HG03103 (cell line): Measurements from ENCODE around the gene ATP8A1.

ENCODE experiments used
- ATAC-seq: cut with Tn5 transposase; IDR thresholded peaks from one replicate; pipeline ENCODE4 v1.9.1; 2021; ENCODE audit warnings: low read depth; ENCODE audit not compliant: unreplicated experiment

The ATP8A1 gene

DNA sequence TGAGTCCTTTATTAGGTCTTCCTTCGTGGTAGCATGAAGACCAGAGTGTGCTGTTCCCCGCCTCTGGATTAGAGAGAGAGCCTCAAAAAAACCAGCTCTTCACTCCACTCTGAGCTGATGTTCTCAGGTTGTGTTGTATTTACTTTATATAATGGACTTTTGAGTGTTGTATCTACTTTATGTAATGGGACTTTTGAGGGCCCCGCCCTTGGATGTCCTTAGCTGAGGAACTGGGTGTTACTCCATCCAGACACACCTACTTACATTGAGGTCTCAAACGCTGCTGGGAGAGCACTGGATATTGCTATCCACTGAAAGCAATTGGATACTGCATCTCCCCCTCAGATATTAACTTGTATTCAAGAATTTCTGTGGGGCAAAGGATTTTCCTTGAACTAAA lies 28.2 kb downstream of the ATP8A1 start:
- no peak for ATAC-seq

DNA sequence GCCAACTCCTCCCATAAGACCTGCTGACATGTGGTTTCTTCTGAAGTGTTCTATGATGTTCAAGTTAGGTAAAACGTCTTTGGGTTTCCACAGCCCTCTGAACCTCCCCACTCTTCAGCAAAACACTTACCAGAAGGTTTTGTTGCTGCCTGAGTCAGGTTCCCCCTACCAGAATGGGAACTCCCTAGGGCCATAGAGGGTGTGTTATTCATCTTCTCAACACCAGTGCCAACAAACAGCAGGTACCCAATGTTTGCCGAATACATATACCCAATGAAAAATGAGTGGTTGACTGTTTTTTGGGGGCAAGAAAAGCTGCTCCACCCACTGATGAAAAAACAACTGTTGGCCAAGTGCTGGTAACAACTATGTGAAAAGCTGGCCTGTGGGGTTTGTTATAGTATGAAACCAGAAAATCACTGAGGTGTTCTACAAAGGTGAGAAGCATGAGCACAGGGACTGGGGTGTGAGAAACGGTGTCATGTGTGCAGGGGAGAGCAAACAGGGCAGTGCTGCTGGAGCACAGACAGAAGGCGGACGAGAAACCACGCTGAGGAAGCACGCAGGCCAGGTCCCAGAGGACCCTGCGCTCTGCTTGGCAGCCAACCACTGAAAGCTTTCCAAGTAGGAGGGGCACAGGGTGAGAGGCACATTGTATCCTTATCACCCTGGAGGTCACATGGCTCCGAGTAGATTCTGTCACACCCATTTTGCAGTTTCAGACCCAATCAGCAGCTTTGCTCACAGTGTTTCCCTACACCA lies 28.8 kb downstream of the ATP8A1 start:
- peak; percentile 90 for ATAC-seq

DNA sequence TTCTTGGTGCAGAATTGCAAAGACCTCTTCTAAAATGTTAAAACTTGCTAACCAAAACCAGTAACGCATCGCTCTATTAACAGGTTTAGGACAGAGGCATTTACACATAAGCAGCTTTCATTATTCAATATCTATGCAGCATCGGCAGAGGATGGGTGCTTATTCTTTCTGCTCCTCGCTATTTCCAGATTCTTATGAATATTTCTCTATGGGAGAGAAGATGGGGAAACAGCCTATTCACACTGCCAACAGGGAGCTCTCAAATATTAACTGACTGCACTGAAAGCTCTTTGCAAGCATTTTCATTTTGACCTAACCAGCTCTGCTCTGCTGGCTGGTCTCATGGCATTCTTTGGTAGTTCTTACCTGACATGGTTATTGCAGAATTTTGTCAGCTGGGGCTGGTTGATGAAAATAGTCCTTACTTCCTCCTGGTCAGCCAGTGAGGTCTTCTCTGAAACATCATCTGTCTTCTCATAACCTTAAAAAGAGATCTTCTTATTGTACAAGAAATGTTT lies 30.2 kb downstream of the ATP8A1 start:
- ATAC-seq = no peak

DNA sequence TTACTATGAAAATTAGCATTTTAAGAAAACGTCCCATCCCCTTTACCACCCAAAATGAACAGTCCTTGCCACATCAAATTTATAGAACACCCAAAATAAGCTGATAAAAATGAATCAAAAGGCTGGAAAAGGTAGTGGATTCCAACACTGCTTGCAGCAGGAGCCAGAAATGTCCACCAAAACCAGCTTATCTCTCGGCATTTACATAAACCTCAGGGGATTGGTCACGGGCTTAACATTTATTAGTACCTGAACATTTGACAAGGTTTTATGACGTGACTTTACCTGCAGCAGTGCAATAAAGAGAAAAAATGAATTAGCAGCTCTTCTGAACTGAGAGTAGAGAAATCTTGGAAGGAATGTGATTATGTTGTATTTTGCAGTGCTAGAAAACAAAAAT lies 31.6 kb downstream of the ATP8A1 start:
- no peak for ATAC-seq

DNA sequence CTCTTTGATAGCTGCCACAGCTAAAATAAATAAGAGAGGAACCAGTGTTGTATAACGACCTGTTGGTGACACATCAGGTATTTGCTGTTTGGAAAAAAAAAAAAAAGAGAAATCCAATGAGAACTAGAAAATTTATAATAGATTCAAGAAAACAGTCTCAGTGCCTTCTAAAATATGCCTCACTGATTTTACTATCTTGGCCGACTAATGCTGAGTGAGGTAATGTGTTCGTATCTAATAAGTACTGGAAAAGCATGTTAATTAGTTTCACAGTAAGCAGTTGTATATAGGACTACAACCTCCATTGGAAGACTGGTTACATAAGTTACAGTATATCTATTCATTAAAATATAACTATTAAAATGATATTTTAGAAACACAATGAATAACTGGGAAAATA lies 32.4 kb downstream of the ATP8A1 start:
- no peak for ATAC-seq

DNA sequence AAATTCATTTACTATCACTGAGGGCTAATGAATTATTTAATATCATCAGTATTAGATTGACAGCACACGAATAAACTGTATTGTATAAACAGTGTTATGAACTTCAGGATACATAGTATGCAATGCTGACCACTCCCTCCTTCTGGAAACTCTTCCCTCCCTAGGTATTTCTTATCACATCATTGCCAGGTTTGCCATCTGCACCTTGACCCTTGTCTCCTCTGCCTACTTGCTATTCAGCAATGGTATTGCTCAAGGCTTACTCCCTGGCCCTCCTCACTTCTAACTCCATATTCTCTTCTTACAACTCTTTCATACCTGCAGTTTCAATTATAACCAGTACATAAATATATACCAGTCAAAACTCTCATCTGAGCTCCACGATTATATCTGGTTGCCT lies 38.9 kb downstream of the ATP8A1 start:
- ATAC-seq = no peak

DNA sequence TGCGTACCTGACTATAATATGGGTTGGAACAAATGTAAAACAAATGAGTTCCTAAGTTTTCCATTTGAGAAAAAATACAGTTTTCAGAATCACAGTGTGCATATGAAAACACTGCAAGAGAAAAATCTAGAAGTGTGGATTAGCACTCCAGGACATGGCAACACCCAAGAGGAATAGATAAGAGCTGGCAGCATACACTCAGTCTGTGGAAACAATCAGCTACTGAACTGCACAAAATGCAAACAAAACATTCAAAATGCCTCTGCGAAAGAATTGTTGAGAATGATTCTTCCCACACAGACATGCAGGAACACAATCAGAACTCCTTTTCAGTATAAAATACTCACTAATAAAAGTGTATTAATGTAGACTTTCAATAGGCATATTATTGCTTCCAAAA lies 39.9 kb downstream of the ATP8A1 start:
- ATAC-seq = no peak

DNA sequence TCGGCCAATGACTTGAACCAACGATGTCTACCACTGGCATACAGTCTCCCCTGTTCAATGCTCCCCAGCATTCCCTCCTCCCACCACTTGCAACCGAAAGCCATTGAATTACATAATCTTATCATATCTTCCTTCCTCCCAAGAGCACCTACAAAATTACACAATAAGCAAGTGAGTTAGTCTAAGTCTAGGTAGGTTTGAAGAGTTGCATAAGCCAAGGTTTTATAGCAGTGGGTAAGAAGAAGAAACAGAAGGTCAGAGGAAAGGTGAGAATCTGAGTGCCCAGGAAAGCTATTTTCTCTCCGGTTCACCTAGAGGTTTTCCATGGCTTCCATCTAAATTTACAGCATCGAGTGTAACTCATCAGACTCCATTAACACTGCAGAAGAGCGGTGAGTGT lies 40.3 kb downstream of the ATP8A1 start:
- ATAC-seq = no peak

DNA sequence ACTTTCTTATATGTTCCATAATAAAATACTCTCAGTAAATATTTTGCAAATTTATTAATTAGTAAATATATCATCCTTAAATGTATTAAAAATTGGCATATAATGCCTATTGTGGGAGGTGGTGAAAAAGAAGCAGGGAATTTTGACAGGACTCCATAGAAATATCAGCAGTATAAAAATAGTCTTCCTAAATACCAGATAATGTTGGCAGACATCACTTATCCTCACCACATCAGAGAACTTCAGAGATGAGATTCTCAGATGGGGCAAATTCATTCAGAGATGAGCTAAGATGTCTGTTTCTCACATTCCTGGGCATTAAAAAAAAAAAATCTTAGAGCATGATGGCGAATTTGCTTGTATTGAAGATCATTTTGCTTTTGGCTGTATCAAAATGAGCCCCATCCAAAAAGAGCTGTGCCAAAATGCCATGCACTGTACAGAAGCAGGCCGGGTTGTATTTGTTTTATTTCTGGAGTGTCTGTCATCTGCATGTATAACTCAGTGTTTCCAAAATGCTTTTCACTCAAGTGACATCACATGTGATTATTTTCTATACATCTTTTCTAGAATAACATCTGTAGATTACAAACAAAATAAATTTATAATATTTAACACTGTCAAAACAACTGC lies 41.7 kb downstream of the ATP8A1 start:
- no peak for ATAC-seq

DNA sequence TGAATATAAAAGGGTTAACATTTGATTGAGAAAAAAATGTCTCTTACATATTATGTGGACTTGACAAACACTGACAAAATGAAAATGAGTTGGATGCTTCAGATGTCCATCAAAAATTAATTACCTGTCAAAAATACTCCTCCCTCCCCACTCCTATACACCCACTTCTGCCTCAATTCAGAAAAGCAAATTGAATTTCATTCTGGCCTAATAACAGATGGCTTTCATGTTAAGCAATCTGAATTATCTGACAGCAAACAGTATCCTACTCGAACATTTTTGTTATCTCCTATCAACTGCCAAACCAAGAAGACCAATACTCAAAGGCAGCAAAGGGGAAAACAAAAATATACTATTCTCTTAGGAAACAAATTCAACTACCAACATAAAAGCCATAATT lies 44.0 kb downstream of the ATP8A1 start:
- no peak for ATAC-seq

DNA sequence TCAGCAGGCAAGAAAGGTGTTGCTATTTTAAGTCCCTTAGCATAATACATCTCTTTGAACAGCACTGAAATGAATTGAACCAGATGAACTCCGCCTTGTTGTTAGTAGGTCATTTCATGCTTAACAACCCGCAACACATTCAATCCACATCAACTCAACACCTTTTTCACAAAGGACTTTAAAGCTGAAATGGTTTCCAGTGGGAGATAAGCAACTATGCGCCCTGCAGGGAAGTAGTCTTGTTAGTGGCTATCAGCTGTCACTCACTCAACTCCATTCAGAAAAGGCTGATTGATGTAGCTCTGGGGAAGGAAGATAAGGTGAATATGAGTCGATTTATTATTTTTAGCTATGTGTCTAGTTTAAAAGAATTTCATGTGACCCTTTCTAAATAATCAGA lies 46.0 kb downstream of the ATP8A1 start:
- ATAC-seq = no peak

DNA sequence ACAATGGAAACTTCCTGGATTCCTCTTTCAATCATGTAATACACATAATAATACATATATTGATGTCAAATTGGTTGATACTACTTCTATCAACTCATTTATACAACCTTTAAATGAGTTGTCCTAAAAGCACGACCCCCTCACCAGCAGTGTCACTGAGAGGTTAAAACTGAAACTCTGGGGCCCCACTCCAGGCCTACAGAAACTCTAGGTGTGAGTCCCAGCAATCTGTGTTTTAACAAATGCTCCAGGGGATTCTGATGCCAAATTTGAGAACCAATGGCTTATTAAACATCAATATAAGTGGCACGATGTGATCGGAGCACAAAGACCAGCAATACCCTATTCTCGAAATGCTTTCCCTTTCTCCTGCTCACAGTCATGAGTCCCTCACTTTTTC lies 47.9 kb downstream of the ATP8A1 start:
- no peak for ATAC-seq

DNA sequence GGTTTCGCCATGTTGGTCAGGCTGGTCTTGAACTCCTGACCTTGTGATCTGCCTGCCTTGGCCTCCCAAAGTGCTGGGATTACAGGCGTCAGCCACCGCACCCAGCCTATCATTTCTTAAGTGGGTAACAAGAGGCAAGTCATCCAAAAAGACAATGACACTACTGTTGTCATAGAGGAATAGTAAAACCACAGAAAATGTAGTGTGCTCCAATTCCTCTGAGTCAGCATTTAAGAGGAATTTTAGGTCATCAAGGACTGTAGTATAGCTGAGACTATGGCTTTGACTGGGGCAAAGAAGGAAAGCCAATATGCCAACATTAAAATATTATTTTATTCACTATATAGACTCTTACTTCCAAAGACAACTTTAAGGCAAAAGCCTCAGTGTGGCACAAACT lies 48.4 kb downstream of the ATP8A1 start:
- ATAC-seq = no peak

DNA sequence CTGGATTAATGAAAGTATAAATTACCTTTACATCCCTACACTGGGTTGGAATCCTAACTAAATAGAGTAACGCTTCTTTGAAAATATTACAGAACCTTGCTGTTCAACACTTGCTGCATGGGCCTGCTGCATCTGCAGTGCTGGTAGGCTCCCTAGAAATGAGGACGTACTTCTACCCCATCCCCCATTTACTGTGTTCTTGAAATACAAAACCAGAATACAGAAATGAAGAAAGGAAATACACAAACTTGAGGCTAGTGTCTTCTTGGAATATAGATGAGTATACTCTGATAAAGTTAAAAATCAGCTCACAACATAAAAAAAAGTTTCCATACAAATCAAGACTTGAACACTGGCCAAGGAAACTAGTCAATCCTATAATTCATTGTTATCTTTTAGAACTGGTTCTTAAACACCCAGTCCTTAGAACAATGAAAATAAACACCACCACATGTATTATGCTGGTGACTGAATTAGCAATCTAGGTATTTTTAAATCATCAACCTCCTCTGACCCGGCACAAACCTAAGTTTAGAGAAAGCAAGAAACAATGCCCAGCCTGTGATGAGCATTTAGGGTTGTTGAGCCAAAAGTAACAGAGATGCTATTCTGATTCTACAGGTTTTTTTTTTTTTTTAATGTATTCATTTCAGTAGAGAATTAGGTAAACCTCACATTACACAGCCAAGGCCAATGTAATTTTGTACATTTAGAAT lies 49.7 kb downstream of the ATP8A1 start:
- no peak for ATAC-seq

DNA sequence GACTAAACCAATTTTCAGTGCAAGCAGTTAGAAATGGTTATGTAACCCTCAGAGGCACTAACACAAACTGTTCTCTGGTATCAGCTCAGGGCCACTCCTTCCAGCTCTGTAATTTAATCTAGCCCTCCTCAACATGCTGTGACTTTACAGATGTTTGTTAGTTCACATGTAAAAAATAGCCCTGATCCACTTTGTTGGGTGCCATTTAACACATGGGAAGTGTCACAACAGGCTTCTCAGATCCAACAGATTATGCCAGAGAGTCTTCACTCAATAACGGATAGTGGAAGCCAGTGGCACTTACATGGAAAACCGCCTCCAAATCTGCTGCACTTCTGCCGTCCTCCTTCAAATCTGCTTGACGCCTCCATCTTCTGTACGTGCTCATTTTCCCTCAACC lies 51.6 kb downstream of the ATP8A1 start:
- ATAC-seq = no peak

DNA sequence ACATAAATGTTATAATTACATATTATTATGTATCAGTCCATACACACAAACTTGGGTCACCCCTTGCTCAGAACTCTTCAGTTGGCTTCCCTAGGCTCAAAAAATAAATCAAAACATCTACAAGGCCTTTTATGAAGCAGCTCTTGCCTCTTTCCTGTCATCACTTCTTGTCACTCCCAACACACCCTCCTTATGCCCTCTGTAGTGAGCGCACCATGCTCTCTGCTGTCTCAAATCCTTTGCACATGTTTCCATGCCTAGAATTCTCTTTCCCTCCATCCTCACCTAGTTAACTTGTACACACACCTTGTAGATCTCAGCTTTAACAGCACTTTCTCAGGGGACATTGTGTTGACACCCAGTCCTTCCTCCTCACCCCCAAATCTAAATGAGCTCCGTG lies 53.0 kb downstream of the ATP8A1 start:
- ATAC-seq = no peak

DNA sequence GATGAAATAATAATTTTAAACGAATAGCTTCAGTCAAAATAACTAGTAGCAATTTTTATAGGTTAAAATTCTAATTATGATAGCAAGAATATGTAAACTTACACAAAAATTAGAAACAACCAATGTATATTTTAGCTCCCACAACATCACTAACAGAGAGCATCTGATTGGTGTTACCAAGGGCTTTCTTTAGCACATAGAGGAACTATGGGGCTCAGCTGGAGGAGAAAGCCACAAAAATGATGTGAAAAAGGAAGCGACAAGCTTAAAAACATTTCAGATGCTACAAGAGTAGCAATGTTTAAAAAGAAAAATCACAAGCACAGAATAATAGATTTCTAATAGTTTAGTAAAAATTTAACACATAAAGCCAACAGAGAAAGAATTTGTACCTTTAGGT lies 56.3 kb downstream of the ATP8A1 start:
- ATAC-seq = peak; percentile 55

DNA sequence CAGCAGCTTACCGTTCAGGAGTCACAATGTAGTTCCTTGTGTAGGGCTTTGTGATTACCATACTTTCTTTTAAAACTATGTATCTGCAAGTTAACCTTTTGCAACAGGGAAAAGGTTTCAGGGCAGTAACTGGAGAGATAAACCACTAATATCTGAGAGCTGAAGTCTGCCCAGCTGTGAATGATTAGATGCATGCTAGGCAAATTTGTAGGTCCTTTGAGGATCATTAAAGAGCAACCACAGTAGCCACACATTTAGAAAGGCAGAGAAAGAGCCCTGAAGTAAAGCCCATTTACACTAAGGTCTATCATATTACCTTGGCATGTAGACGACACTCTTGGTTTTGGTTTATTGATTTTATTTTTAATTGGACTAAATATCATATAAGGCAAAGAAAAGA lies 60.0 kb downstream of the ATP8A1 start:
- ATAC-seq = peak; percentile 55

DNA sequence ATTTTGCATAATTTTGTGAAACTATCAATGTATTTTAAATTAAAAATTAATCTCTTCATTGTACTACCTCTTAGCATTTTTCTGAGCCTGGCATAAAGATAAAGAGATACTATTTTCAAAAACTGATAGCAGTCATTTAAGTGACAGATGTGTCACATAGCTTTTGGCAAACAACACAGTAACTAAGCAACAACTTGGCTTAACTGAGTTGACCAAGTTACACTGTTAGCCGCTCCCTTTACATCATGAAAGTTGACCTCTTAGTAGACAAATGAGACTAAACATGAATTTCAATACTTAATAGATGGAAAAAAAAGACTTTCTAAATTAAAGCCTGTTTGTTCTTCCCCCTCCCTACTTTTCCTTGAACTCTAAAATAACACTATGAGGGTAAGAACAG lies 62.0 kb downstream of the ATP8A1 start:
- ATAC-seq = no peak

DNA sequence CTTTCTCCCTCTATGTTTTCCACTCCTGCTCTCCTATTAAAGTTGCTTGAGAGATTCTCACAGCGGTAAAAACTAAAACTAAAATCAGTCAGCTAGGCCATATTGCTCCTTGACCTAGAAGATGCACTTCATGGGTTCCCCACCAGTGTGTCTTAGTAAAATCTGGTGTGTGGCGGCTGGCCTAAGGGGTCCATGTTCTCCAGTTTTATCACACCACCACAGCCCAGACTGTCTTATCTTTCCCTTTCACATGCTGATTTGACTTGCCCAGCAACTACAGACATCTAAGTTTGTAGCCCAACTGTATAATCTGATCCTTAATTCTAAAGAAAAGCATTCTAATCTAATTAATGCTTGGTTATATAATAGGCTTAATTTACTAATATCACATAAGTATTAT lies 68.0 kb downstream of the ATP8A1 start:
- no peak for ATAC-seq

DNA sequence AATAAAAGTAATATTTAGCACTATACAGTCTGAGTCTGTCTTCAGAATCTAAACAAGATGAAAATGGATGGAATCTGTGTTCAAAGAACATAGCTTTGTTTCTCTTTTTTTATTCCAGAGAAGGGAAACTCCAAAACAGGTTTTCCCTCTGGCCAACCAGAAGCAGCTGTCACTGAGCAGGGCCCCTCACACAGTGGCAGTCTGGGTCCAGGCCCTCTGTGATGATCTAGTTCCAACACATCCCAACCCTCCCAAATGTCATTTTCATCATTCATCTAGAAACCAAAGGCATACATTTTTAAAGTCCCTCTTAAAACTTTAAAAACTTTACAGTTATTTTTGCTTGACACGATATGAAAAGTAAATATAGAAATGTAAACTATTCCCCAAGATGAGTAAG lies 70.1 kb downstream of the ATP8A1 start:
- ATAC-seq = no peak

DNA sequence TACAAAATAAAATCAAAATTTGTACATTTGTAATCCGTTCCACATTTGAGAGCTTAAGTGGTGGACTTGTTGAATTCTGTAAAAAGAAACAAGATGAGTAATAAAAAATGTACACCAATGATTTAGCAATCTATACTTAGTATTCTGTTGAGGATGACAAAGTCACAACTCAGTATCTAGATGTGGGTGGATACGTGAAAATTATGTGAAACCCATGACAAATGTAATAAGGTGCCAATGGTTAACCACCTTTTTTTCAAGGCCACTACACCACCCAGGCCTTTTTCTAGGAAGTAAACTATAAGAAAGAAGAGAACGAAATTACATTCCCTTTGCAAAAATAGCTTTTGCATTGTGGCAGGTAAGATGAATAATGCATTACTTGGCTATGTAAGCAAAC lies 77.0 kb downstream of the ATP8A1 start:
- no peak for ATAC-seq
